NCI-H748 (cell line): ENCODE results near the gene AOC1.

ENCODE experiments used
- DNase-seq: peaks from one replicate; lab custom pipeline; 2025; ENCODE audit not compliant: unreplicated experiment; lab: John Stamatoyannopoulos, UW

AOC1 gene

GRCh38 chr7:150831851-150832250 lies 20.5 kb upstream of the AOC1 start:
- DNase-seq, result no peak

- DNase-seq, result no peak
These were observed 17.3 kb upstream of the AOC1 start for GRCh38 chr7:150835019-150835418.

- no peak for DNase-seq
These were observed 16.5 kb upstream of the AOC1 start for GRCh38 chr7:150835702-150836280.

GRCh38 chr7:150838965-150839650 lies 13.2 kb upstream of the AOC1 start:
- no peak for DNase-seq

- no peak for DNase-seq
These were observed 10.3 kb upstream of the AOC1 start for GRCh38 chr7:150842018-150842417.

GRCh38 chr7:150842716-150843115 lies 9.6 kb upstream of the AOC1 start:
- DNase-seq, result no peak

GRCh38 chr7:150845421-150845861 lies 6.9 kb upstream of the AOC1 start:
- DNase-seq, result no peak

- DNase-seq, result no peak
These were observed 5.8 kb upstream of the AOC1 start for GRCh38 chr7:150846291-150847115.

- no peak for DNase-seq
These were observed 4.8 kb upstream of the AOC1 start for GRCh38 chr7:150847536-150847935.

- DNase-seq, result no peak
These were observed 4.2 kb upstream of the AOC1 start for GRCh38 chr7:150848111-150848510.

GRCh38 chr7:150848561-150849115 lies 3.7 kb upstream of the AOC1 start:
- no peak for DNase-seq

GRCh38 chr7:150849204-150849775 lies 3.0 kb upstream of the AOC1 start:
- DNase-seq, result no peak

- no peak for DNase-seq
These were observed 2.0 kb upstream of the AOC1 start for GRCh38 chr7:150850273-150850672.

- no peak for DNase-seq
These were observed 586 bp upstream of the AOC1 start for GRCh38 chr7:150851492-150852370.

- DNase-seq, result no peak
These were observed 2.0 kb downstream of the AOC1 start for GRCh38 chr7:150854066-150855000.

- no peak for DNase-seq
These were observed 2.7 kb downstream of the AOC1 start for GRCh38 chr7:150855046-150855445.

- no peak for DNase-seq
These were observed 3.4 kb downstream of the AOC1 start for GRCh38 chr7:150855476-150856302.
